ENCODE data around the gene VAT1L.

VAT1L gene, protein sequence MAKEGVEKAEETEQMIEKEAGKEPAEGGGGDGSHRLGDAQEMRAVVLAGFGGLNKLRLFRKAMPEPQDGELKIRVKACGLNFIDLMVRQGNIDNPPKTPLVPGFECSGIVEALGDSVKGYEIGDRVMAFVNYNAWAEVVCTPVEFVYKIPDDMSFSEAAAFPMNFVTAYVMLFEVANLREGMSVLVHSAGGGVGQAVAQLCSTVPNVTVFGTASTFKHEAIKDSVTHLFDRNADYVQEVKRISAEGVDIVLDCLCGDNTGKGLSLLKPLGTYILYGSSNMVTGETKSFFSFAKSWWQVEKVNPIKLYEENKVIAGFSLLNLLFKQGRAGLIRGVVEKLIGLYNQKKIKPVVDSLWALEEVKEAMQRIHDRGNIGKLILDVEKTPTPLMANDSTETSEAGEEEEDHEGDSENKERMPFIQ

DNA sequence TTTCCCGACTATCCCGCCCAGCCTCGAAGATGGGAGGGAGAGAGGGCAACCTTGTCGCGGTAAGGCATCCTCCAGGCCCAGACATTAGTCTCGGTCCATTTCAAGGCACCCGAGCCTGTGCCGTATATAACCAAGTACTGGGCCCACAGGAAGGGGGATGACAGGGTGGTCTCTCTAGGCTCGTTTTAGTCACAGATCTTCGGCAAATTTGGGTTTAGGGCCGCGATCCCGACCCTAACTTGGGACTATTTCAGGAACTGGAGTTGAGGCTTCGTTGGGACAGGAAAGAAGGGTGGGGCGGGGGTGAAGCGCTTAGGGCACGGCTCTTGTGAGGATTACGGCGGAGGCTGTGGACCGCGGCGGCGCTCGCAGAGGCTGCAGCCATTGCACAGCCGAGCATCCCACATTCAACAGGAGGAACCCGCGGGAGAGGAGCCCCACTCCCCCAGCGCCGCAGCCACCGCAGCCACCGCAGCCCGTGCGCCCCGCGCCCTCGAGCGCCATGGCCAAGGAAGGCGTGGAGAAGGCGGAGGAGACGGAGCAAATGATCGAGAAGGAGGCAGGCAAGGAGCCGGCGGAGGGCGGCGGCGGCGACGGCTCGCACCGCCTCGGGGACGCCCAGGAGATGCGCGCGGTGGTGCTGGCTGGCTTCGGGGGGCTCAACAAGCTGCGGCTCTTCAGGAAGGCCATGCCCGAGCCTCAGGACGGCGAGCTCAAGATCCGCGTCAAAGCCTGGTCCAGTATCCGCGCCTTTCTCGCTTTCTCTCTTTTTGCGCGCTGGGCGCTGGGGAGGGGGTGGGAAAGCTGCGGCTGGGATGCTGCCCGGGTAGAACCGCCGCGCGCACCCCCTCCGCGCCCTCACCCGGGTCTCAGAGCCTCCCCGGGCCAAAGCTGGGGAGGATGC lies at the start of gene VAT1L:
VAT1L (plus strand) TSS at position 384 of the 904 bp plus-strand sequence; CDS start at position 503, 119 bp downstream.
- DNase-seq, result no peak

DNA sequence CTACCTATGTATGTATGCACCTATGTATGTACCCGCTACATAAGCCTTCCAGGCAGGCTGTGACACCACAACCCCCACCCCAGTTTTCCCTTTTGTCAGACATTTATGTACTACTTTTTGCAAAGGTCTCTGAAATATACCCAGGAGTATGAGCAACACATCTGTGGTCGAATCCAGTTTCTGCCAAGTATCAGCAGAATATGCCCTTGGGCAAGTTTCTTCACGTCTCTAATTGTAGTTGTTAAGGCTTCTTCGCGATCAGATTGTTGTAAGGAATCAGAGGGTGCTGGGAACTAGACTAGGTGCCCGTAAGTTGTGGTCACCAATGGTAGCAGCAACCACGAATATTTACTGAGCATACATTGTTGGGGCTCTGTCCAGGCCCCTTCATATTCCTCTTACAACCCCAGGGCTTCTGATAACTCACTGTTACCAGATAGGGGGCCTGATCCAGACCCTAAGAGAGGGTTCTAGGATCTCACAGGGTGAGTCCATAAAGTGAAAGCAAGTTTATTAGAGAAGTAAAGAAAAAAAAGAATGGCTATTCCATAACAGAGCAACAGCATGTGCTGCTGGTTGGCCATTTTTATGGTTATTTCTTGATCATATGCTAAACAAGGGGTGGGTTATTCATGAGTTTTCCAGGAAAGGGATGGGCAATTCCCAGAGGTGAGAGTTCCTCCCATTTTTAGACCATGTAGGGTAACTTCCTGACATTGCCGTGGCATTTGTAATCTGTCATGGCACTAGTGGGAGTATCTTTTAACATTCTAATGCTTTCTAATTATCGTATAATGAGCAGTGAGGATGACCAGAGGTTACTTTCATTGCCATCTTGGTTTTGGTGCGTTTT lies 49.4 kb upstream of the VAT1L start:
- no peak for DNase-seq

DNA sequence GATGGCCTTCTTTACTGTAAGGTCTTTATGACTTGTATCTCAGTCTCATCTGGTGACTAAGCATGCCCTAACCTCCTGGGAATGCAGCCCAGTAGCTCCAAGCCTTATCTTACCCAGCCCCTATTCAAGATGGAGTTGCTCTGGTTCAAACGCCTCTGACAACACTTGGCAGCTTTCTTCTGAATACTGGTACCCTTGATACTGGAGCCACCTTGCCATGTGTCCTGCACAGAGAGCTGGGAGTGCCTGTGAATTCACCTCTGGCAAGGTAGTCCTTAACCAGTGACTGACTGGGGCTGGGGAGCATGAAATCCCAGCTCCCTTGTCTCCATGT lies 48.8 kb upstream of the VAT1L start:
- no peak for DNase-seq

DNA sequence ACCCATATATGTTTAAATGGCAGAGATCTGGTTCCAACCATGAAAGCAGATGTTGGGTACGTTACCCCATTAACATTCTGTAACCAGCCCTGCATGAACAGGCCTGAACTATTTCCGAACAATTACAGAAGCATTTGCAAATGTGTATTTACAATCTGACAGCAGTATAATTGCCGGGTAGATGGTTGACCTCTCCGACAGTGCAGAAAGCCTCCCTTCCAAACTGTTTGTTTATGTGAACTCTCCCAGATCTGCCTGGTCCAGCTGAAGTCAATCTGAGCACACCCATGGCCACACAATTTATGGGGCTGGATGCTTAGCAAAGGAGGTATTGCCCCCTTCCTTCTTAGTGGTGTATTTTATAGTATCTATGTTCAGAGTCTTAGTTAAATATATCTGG lies 44.2 kb upstream of the VAT1L start:
- DNase-seq, result no peak

DNA sequence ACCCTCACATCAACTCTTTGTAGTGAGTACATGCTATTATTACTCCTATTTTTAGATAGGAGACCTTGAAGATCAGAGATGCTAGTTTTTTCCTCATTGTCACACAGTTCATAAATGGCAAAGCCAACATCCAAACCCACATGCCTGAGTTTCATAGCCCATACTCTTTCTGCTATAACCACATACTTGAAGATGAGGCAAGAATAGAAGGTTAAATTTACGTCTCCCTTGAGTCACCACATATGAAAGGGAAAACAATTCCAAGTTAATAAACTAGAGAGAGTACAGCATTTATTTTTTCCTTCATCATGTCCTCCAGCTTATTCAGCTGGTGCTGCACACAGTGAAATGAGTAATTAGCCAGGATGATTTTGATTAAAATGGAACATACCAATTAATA lies 42.4 kb upstream of the VAT1L start:
- DNase-seq, result no peak

DNA sequence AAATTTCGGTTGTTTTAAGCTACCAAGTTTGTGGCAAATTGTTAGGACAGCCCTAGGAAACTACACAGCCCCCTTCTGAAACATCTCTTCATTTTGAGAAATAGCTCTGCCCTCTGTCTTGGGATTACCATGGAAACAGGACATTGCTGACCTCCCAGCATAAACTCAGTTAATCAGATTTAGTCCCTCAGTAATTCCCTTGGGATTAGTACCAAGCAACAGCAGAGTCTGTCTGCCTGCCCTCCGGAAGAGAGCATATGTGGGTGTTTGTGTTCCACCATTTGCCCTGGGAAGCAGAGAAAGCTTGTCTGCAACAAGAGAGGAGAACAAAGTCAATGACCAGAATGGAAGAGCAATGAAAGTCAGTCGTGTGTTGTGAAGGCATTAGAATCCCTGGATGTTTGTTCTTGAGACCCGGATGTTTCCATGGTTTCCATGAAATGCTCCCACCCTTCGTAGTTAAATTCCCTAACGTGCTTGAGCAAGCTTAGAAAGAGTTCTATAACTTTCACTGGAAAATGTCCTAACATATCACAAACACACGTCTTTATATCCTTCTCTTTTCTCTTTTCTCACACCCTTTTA lies 39.9 kb upstream of the VAT1L start:
- no peak for DNase-seq

DNA sequence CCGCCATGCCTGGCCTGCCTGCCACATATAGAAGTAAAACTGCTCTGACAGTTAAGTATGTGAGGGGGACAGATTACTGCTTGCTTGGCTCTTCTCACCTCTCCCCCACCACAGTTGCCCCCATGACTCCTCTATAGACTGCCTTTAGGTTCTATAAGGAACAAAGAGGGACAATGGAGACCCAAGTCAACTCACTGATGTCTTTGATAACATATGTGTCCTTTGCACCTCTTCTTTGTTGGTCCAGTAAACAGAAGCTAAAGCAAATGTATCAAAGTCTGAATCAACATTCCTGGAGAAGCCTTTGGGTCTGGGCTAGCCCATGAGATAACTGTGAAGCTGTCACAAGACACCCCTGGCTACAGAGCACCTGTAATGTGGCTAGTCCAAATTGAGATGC lies 38.9 kb upstream of the VAT1L start:
- DNase-seq, result no peak

DNA sequence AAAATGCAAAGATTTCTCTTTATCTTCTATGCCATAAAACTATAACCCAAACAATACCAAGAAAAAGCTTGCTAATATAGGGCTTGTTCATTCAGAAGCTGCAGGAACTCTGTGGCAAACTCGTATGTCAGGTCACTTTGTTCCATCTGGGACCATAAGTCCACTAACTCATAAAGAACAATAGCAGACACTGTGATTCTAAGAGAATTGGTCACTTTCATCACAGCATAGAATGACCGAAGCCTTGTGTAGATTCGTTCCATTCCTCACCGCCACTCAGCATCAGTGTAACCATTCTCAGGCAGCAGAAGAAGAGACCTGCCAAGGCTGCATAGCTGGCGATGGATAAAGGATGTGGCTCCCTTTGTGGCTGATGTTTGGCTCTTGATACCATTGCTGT lies 30.3 kb upstream of the VAT1L start:
- no peak for DNase-seq

DNA sequence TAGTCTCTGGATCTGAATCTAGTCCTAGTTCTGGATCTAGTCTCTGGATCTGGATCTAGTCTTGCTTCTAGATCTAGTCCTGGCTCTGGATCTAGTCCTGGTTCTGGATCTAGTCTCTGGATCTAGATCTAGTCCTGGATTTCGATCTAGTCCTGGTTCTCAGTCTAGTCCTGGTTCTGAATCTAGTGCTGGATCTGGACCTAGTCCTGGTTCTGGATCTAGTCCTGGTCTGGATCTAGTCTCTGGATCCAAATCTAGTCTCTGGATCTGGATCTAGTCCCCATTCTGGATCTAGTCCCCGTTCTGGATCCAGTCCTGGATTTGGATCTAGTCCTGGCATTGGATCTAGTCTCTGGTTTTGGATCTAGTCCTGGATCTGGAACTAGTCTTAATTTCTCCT lies 29.9 kb upstream of the VAT1L start:
- no peak for DNase-seq

DNA sequence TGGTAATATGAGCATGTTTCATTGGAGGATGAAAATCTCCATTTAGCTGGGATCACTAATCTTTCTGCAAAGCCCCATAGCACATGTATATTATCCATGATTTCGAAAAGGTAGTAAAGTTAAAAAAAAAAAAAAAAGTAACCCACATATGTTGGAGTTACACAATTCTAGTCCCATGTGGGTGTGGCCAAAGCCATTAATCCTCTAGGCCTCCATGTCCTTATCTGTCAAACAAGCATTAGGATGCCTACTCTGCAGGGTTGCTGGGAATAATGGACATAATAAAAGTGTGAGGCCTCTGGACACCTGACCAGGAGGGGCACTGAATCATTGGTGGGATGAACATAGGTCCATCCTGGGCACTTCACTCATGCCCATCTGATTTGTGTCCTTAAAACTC lies 29.2 kb upstream of the VAT1L start:
- no peak for DNase-seq

DNA sequence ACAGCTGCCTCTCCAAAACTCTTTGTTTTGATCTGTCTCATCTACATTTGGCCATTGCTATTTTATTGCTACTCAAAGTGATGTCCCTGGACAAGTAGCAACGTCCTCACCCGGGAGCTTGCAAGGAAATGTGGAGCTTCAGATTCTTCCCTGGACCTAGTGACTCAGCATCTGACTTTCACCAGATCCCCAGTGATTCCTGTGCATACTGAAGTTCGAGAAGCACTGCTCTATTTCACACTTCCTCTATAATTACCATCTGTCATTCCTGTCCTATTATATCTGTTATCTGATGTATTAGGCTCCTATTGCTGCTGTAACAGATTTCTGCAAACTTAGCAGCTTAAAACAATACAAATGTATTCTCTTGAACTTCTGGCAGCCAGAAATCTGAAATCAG lies 28.5 kb upstream of the VAT1L start:
- no peak for DNase-seq

DNA sequence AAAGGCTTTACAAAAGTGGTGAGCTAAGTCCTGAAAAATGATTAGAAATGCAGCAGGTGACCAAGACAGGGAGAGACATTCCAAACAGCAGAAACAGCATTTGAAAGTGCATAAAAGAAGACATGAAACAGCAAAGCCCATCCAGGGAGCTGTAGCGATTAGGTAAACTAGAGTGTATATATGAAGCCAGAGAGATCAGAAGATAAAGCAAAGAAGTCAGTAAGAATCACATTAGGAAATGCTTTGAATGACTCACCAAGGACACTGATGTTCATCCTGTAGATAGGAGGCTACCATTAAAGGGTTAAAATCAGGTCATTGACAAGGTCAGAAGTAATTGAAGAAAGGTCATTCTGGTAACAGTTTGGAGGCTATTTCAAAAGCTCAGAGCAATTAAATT lies 27.6 kb upstream of the VAT1L start:
- DNase-seq, result no peak

DNA sequence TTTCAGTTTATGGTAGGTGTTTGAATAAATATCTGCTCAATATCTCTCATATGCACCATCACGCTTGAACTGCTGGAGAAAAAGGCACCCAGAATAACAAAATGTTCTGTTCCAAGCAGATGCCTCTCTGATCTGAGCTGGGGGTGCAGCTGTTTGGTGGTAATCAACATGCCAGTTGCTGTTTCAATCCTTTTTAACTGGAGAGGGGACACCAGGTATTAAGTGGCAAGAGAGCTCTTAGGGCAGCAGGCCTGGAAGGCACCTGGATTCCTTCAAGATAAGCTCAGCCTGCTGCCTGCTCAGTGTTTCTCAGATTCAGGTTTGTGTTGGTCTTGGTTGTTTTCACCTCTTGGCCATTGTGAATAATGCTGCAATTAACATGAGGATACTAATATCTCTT lies 27.2 kb upstream of the VAT1L start:
- no peak for DNase-seq

DNA sequence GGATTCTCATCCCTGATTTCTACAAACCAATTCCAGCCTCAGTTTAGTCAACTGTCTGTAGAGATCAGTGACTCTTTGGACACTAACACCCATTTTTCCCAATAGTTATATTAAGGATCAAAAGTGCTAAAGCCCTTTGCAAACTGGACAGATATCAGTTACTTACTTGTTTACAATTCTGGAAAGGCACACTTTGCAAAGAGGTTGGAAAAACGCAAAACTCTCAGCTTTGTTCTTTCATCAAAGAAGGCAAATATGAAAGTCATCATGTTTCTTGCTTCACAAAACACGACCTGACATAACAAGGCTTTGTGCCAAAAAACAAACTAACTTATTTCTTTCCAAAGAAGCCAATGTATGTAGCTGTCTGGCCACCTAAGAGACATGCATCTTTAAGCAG lies 26.1 kb upstream of the VAT1L start:
- no peak for DNase-seq

DNA sequence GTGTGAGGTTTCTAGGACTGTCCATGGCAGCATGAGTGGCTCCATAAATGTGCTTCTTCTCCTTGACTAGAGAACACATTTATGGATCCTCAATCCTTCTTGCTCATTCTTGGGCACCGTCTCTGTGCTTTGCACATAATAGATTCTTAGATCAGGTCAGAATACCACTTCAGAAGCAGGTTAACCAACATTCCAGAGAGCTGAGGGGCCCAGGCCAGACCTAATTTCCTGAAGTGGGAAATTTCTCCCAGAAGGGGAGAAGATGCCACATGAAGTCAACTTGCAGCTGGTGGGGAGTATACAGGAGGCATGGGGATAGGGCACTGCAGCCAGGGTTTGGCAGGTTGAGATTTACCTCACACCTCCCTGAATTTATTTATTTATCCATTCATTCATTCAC lies 24.4 kb upstream of the VAT1L start:
- DNase-seq, result no peak

DNA sequence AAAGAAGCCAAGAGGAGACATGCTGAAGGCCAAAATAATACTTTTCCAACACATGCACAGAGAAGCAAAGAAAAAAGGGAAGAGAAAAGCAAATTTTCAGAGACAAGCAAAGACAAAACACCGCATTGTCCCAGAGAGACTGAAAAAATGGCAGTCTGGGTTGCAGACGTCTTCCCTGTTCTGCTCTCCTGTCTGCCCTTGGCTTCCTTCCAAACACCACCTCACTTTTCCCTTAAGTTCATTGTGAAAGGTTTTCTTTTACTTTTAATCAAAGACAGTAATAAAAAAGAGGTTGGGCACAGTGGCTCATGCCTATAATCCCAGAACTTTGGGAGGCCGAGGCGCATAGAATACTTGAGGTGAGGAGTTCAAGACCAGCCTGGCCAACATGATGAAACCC lies 21.2 kb upstream of the VAT1L start:
- no peak for DNase-seq

DNA sequence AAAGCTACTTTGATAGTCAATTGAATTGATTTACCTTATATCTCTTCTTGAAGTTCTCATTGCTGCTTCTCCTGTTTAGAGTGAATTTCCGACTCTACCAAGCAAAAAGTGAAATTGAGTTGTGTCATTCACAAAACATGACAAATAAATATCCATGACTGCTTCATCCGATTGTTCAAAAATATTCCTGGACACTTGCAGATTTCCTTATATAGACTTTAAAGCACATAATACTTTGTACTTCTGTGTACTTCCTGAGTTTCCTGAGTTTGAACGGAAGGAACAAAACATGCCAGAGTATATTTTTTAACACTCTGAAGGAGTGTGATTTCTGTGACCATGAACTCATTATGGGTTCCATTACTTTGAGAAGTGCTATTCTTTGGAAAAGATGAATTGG lies 20.5 kb upstream of the VAT1L start:
- no peak for DNase-seq

DNA sequence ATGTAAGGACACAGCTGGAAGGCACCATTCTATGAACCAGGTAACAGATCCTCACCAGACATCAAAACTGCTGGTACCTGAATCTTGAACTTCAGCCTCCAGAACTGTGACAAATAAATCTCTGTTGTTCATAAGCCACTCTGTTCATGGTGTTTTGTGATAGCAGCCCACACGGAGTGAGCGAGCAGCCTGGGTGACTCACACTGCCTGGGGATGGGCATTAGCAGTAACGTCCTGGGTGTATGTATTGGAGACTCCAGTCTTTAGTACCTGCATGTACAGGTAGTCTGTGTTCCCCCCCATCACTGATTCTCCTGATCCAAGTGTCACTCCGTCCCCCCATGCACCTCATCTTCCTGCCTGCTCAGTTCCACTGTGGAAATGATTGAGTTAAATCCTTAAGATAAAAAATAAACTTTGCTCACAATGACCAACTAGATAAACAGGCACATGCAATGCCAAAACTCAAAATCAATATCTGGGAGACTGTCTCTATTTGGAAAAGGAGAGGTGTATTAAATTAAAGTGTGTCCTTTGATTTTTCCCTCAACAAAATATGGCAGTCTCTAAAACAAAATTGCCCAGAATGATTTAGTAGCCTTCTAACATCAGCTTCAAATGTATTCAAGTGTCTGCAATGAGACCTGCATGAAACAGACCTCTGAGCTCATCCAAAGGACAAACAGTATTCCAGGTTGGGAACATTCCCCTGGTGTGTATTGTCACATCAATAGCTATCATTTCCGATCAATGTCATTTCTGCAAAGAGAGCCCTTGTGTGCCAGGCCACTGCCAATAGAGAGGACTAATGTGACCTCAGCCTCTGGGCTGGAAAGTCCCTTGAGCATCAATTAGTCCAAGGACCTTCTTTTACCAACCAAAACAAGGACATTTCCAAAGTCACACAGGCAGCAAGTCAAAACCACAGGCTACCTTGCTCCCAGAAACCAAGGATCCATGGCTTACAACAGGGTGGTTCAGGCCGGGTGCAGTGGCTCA lies 12.2 kb upstream of the VAT1L start:
- DNase-seq, result no peak

DNA sequence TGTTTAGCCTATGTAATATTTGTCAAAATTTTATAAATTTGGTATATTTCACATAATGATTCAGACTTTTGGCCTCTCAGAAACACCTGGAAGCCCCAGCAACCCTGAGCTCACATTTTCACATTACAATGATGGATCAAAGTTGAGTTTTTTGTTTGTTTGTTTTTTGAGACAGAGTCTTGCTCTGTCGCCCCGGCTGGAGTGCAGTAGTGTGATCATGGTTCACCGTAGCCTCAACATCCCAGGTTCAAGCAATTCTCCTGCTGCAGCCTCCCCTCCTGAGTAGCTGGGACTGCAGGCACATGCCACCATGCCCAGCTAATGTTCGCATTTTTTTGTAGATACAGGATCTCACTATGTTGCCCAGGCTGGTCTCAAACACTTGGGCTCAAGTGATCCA lies 10.6 kb upstream of the VAT1L start:
- no peak for DNase-seq

DNA sequence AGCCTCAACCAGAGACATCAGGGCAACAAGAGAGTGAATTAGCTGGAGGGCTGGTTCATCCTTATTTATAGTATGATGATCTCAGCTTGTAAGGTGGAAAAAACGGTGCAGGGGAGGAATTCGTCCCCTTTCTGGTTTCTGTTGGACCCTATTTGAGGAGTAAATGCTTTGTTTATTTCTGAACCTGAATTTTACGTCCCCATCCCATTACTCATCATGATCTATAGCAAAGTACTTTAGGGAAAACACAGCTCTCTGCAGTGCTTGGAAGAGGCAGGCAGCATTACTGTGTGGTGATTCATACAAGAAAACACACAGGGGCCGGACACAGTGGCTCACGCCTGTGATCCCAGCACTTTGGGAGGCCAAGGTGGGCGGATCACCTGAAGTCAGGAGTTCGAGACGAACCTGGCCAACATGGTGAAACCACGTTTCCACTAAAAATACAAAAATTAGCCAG lies 8.0 kb upstream of the VAT1L start:
- no peak for DNase-seq

DNA sequence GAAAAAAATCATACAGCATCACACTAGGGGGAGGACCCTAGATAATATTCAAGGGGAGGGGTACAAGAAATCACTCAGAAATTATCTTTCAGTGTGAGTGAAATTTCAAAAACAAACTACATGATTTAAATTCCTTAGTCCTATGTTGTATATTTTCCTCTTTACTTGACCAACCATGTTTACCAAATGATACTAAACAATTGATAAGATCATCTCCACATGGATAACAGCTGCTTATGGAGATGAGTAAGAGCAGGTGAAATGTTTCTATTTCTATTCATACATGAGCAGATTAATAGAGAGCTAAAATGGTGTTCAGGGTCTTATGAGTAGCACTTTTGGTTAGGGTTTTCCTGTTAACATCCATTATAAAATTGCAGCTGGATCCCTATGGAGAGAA lies 7.3 kb upstream of the VAT1L start:
- no peak for DNase-seq

DNA sequence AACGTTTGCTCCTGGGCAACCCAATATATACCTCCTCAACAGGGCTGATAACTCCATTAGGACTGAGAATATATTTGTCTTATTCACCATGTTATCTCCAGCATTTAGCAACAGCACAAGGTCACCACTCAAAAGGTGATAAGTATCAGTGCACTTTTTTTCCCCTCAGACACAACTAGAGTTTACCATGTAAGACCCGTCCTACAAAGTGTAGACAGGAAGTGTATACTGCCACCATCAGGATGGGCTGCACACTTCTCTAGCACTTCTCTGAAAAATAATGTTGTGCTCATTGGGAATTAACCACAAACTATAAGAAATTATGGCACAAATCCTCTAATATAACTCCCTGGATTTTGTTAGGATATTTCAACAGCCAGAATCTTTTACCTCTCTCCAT lies 5.7 kb upstream of the VAT1L start:
- no peak for DNase-seq
